Stimulated activated CD4-positive, alpha-beta T cell treated with anti-CD3 and anti-CD28 coated beads, Interleukin-12 subunit alpha, Interleukin-12 subunit beta, amount 100 ng/mL, for 4 hours (primary cell): ENCODE data around the gene CEBPB.
"Not testable (repeated sequence)": the region's sequence is repeated elsewhere in the genome, so short reads cannot be mapped to it uniquely, and the experiment has no call there.

Experiments used
- DNase-seq: peaks from one replicate; pipeline ENCODE4 v3.0.0-alpha.2; 2020

The CEBPB gene

GRCh38 chr20:50193836-50194421, 3.3 kb downstream of the CEBPB start:
- DNase-seq = no peak

- DNase-seq = no peak
Observed at GRCh38 chr20:50194422-50194830, 3.8 kb downstream of the CEBPB start.

- DNase-seq = no peak
Observed at GRCh38 chr20:50194831-50195523, 4.3 kb downstream of the CEBPB start.

- no peak for DNase-seq
Observed at GRCh38 chr20:50195524-50196120, 5.0 kb downstream of the CEBPB start.

DNA sequence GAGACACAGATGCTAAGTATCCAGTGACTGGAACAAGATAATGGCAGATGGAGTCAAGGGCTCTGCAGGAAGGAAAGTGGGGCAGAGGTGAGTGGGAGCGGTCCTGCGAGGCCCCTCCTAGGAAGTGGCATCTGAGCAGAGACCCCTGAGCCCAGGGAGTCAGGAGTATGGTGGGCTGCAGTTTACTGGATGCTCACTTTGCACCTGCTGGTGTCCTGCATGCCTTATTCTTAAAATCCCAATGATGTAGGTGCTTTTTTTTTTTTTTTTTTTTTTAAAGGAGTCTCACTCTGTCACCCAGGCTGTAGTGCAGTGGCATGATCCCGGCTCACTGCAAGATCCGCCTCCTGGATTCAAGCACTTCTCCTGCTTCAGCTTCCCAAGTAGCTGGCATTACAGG, 5.6 kb downstream of the CEBPB start:
- no peak for DNase-seq

GRCh38 chr20:50196896-50197295, 6.3 kb downstream of the CEBPB start:
- DNase-seq = no peak

DNA sequence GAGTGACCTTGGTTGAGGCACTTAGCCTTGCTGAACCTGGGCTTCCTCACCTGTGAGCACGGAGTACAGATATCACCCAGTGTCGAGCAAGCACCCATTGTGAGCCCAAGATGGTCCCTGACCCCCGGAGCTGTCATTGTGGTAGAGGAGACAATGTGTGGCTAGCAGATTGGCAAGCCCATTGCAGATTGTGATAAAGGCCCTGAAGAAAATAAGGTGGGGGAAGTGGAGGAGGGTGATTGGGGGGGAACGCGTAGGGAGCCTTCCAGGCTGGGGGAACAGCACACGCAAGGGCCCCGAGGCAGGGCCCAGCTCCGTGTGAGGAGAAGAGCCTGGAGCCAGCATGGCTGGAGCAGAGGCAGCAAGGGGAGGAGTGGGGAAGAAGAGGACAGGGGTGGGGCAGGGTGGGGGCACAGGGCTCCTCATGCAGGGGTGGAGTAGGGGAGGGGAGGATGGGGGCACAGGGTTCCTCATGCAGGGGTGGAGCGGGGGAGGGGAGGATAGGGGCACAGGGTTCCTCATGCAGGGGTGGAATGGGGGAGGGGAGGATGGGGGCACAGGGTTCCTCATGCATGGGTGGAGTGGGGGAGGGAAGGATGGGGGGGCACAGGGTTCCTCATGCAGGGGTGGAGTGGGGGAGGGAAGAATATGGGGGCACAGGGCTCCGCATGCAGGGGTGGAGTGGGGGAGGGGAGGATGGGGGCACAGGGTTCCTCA, 7.0 kb downstream of the CEBPB start:
- DNase-seq = no peak

DNA sequence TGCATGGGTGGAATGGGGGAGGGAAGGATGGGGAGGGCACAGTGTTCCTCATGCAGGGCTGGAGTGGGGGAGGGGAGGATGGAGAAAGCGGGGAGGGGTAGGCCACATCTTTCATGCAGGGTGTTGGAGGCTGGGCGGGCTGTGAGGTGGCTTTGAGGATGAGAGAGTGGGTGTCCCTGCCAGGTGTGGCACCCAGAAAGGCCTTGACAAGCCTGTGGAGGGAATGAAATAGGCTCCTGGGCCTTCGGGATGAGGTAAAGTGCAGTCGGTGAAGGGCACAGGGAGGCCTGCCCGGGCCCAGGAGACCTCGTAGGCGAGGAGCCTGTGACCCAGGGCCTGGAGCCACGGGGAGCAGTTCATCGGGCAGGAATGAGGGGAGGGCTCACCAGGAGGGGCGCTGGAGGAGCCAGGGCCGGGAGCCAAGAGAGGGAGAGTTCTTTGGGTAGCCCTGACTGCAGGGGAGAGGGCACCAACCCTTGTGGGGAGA, 7.6 kb downstream of the CEBPB start:
- no peak for DNase-seq

GRCh38 chr20:50198716-50199115, 8.1 kb downstream of the CEBPB start:
- DNase-seq = no peak

DNA sequence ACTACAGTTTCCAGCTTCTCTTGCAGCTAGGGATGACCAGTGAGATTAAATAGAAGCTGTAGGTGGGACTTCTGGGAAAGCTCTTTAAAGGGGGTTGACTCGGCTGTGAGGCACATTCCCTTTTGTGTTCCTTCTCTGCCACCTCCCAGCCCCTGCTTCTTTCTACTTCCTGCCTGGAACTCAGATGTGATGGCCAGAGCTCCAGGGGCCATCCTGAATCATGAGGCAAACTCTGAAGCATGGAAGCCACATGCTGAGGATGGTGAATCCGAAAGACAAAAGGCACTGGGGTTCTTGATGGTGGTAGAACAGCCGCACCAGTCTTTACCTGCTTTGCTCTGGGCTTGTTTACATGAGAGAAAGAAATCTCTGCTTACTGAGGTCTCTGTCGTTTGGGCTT, 9.1 kb downstream of the CEBPB start:
- no peak for DNase-seq

DNA sequence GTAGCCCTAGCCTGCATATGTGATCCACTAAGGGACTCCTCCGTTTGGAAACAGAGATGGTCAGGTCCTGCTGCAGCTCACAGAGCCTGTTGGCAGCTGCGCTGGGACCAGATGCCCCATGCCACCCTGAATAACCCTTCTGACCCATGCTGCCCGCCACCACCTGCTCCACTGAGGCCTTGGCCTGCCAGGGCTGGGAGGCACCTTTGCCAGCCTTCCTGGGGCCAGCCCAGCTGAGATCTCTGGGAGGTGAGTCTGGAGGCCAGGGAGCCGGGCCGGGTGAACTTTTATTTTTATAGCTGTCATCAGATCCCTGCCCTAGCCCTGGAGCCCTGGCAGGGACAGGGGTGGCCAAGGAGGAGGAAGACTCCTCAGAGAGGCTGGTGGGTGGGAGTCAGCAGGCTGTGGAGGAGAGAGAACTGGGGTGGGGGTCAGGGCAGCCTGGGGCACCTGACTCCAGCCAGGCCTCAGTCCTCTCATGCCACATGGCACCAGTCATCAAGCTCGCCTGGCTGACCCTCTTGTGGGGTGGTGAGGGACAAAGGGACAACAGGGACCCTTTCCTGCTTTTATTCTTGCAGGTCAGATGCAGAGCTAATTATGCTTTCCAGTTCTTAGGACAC, 10.0 kb downstream of the CEBPB start:
- DNase-seq = no peak

DNA sequence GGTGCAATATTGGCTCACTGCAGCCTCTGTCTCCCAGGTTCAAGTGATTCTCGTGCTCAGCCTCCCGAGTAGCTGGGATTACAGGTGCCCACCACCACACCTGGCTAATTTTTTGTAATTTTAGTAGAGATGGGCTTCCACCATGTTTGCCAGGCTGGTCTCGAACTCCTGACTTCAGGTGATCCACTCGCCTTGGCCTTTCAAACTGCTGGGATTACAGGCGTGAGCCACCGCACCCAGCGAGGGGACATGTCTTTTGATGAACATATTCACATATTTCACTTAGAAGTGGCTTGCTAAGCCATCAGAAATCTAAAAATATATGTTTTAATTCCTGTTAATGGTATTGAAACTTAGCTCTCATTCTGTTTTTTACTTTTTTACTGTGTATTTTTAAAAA, 11.1 kb downstream of the CEBPB start:
- not testable (repeated sequence) for DNase-seq

GRCh38 chr20:50202677-50203076, 12.0 kb downstream of the CEBPB start:
- DNase-seq = no peak

DNA sequence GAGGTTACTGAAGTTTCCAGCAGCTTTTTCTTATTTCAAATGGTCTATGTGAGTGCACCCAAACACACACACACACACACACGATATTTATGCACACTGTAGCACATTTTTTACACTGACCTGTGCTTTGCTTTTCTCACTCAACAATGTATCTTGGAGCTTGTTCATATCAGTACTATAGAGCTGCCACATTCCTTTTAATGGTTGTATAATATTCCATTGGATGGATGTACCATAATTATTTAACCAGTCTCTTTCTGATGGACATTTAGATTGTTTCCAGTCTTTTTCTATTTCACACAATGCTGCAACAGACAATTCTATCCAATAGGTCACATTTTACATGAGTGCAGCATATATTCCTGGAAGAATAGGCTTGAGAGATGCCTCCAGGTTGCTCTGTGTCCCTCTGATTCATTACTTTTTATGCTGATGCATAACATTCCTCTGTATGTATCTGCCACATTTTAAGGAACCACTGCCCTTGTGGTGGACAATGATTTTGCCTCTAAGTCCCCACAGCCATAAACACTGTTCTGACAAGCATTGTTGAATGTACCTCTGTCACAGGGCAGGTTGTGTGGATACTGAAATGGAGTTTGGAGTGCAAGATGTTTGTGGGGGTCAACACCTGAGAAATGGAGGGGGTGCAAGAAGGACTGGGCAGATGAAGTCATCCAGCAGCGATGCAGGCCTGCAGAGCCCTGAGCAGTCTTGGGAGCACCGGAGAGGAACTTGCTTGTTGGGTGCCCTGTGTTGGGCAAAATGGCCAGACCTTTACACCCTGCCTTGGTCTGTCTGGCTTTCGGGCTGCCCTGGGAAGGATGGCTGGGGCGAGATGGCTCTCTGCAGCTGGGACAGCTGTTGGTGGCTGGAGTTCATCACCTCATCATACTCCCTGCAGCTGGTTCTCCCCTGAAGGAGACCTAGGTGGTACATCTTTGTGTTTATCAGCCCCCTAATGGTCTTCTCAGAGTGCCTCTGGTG, 13.6 kb downstream of the CEBPB start:
- no peak for DNase-seq

DNA sequence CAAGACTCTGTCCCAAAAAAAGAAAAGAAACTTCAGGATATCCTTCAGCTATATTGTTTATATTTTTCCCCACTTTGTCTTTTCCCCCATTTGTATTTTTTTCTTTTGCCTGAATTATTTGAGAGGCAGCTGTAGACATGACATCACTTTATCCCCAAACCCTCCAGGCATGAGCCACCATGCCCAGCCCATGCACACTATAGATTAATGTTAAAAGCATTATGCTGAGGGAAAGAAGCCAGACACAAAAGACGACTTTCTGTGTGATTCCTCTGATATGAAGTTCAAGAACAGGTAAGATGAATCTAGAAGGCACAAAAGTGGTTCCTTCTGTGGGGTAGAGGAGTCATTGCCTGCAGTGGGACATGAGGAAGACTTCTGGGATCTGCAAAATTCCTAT, 16.4 kb downstream of the CEBPB start:
- no peak for DNase-seq

- DNase-seq = no peak
Observed at GRCh38 chr20:50208085-50208491, 17.5 kb downstream of the CEBPB start.

GRCh38 chr20:50208815-50209214, 18.2 kb downstream of the CEBPB start:
- DNase-seq = not testable (repeated sequence)

- no peak for DNase-seq
Observed at GRCh38 chr20:50210066-50210619, 19.5 kb downstream of the CEBPB start.

DNA sequence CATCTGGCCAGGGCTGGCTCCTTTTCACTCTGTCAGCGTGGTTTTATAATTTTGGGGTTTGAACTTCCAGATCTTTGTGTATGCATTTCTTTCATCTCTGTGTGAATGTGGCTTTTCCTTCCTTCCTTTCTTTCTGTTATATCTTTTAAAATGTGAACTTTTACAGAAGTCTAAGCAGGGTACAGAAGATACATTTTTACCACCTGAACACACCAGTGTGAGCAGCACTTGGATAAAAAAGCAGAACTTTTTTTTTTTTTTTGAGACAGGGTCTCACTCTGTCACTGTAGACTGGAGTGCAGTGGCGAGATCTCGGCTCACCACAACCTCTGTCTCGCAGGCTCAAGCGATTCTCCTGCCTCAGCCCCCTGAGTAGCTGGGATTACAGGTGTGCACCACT, 20.5 kb downstream of the CEBPB start:
- DNase-seq = no peak

- no peak for DNase-seq
Observed at GRCh38 chr20:50213531-50214106, 23.0 kb downstream of the CEBPB start.
